Hepatocyte (in vitro differentiated cells): Measurements from ENCODE around the gene ACBD3.

Source experiments
- CTCF ChIP-seq: fragments of 200-600 bp; sonication (generic); IDR thresholded peaks from 2 replicates; pipeline ENCODE4 v1.5.1; 2016; ENCODE audit warnings: antibody characterized with exemption, mild to moderate bottlenecking; ENCODE audit not compliant: poor library complexity
- EZH2phosphoT487 ChIP-seq: fragments of 200-600 bp; sonication (generic); IDR thresholded peaks from one replicate; pipeline ENCODE4 v1.6.1; 2018; ENCODE audit warnings: antibody characterized with exemption, mild to moderate bottlenecking, low read depth, moderate library complexity; ENCODE audit not compliant: unreplicated experiment, severe bottlenecking

GRCh38 chr1:226185141-226186036, 1.2 kb downstream of the ACBD3 start:
- TF ChIP-seq EZH2phosphoT487 (no peak), CTCF (no peak)
